K562 (cell line): ENCODE data around the gene RTL10. TPM values are rescaled to one million over a fixed set of nuclear protein-coding genes. Genes with fewer than 3 reads are reported as not detected.

Experiments used
- BMI1 ChIP-seq: fragments of 150-350 bp; IDR thresholded peaks from 2 replicates; pipeline ENCODE4 v1.6.1; 2014; ENCODE audit warnings: low read length
- CREB5 ChIP-seq: fragments of 250-450 bp; sonication (Bioruptor Pico); IDR thresholded peaks from 2 replicates; pipeline ENCODE4 v1.5.0; 2020; ENCODE audit warnings: mild to moderate bottlenecking
- HNRNPLL ChIP-seq: fragments of 200-400 bp; formaldehyde crosslinking; IDR thresholded peaks from 2 replicates; pipeline ENCODE4 v1.6.1; 2017; ENCODE audit warnings: low read length, low read depth, mild to moderate bottlenecking; ENCODE audit not compliant: poor library complexity, severe bottlenecking
- MXD1 ChIP-seq: fragments of 250-450 bp; sonication (Bioruptor Pico); IDR thresholded peaks from 2 replicates; pipeline ENCODE4 v1.8.0; 2021; ENCODE audit warnings: borderline replicate concordance, mild to moderate bottlenecking, moderate library complexity; ENCODE audit not compliant: poor library complexity, severe bottlenecking
- NRF1 ChIP-seq, 2 experiments: fragments of 450-650 bp; IDR thresholded peaks in 1 of 2; conservative IDR thresholded peaks in 1 of 2; 2 replicates each; pipeline ENCODE4 v1.6.1; 2014; ENCODE audit warnings: mild to moderate bottlenecking in 2 of 2
- RAD21 ChIP-seq, 2 experiments: fragments of 250-450 bp in 1 of 2; fragments of 450-650 bp in 1 of 2; sonication (Bioruptor Pico) in 1 of 2; formaldehyde crosslinking in 1 of 2; IDR thresholded peaks in 1 of 2; conservative IDR thresholded peaks in 1 of 2; 2 replicates each; pipeline versions ENCODE4 v1.4.0 to v1.8.0; 2020 to 2022; ENCODE audit warnings: mild to moderate bottlenecking in 2 of 2, moderate library complexity in 1 of 2
- TOE1 ChIP-seq, 2 experiments: fragments of 450-650 bp in 1 of 2; sonication (generic) in 1 of 2; formaldehyde crosslinking in 1 of 2; IDR thresholded peaks; 2 replicates each; pipeline versions ENCODE4 v1.7.1 to v1.8.0; 2016 to 2022; ENCODE audit warnings: borderline replicate concordance in 2 of 2, mild to moderate bottlenecking in 2 of 2, antibody characterized with exemption in 1 of 2, inconsistent platforms in 1 of 2, low read depth in 1 of 2, missing genetic modification reagents in 1 of 2, moderate library complexity in 1 of 2
- ZBTB17 ChIP-seq: fragments of 450-650 bp; formaldehyde crosslinking; IDR thresholded peaks from 2 replicates; pipeline ENCODE4 v1.4.0; 2020; ENCODE audit warnings: mild to moderate bottlenecking
- ZFP30 ChIP-seq: fragments of 250-450 bp; sonication (Bioruptor Pico); IDR thresholded peaks from 2 replicates; pipeline ENCODE4 v1.8.0; 2022; ENCODE audit warnings: moderate library complexity, mild to moderate bottlenecking, inconsistent platforms, borderline replicate concordance
- ZNF12 ChIP-seq: sonication (generic); formaldehyde crosslinking; IDR thresholded peaks from 2 replicates; pipeline ENCODE4 v1.4.0; 2020; ENCODE audit warnings: mild to moderate bottlenecking, missing genetic modification reagents
- ZNF121 ChIP-seq: sonication (generic); formaldehyde crosslinking; conservative IDR thresholded peaks from 2 replicates; pipeline ENCODE4 v1.8.0; 2022; ENCODE audit warnings: missing genetic modification reagents
- ZNF134 ChIP-seq: fragments of 250-450 bp; sonication (Bioruptor Pico); conservative IDR thresholded peaks from 2 replicates; pipeline ENCODE4 v1.4.0; 2020
- ZNF224 ChIP-seq: sonication (generic); formaldehyde crosslinking; IDR thresholded peaks from 2 replicates; pipeline ENCODE4 v1.8.0; 2022; ENCODE audit warnings: mild to moderate bottlenecking, missing genetic modification reagents
- ZNF253 ChIP-seq: fragments of 250-450 bp; sonication (Bioruptor Pico); conservative IDR thresholded peaks from 2 replicates; pipeline ENCODE4 v1.6.1; 2021; ENCODE audit warnings: mild to moderate bottlenecking
- ZNF282 ChIP-seq: sonication (generic); formaldehyde crosslinking; IDR thresholded peaks from 2 replicates; pipeline ENCODE4 v1.8.1; 2023; ENCODE audit warnings: missing genetic modification reagents
- ZNF316 ChIP-seq: fragments of 450-650 bp; IDR thresholded peaks from 2 replicates; pipeline ENCODE4 v1.6.1; 2016
- ZNF583 ChIP-seq: fragments of 250-450 bp; sonication (Bioruptor Pico); IDR thresholded peaks from 2 replicates; pipeline ENCODE4 v1.4.0; 2020
- ZNF77 ChIP-seq: fragments of 250-450 bp; sonication (Bioruptor Pico); IDR thresholded peaks from 2 replicates; pipeline ENCODE4 v1.5.0; 2020
- polyA plus RNA-seq, 8 experiments: library from polyadenylated mRNA; depleted of rRNA in 4 of 8; stranded (reverse) in 5 of 8; unstranded in 3 of 8; fragments of >200 nt; fragmentation: Nextera tagmentation in 2 of 8; fragmentation: Illumina TruSeq in 1 of 8; extraction: Ambion mirVana in 2 of 8; extraction: Trizol in 1 of 8; gene quantifications; 2 replicates each; pipeline versions ENCODE4 v1.2.1 to v1.2.3, GENCODE V29; 2011 to 2014; ENCODE audit warnings: inconsistent platforms in 1 of 8, missing spikeins in 1 of 8
- total RNA-seq, 7 experiments: library from RNA; depleted of rRNA in 6 of 7; stranded (reverse); fragments of >200 nt in 6 of 7; fragmentation: Illumina TruSeq in 2 of 7; extraction: Trizol in 2 of 7; gene quantifications; 2 replicates each; pipeline versions ENCODE4 v1.2.1 to v1.2.3, GENCODE V29; 2011 to 2021; ENCODE audit warnings: low replicate concordance in 1 of 7
- TF ChIP-seq, protein P1 (sequence below): IDR thresholded peaks from 3 replicates; pipeline ENCODE4 v1.6.1; 2011; ENCODE audit warnings: borderline replicate concordance, mild to moderate bottlenecking; ENCODE audit not compliant: insufficient read length, insufficient read depth
- TF ChIP-seq, protein P2 (sequence below): IDR thresholded peaks from 2 replicates; pipeline ENCODE4 v1.6.1; 2014; ENCODE audit warnings: antibody characterized with exemption
- TF ChIP-seq, protein P3 (sequence below): fragments of 450-650 bp; formaldehyde crosslinking; IDR thresholded peaks from 2 replicates; pipeline ENCODE4 v1.4.0; 2020; ENCODE audit warnings: mild to moderate bottlenecking, moderate library complexity

Gene RTL10
- total and polyA plus RNA-seq, 9 of the 15 experiments (the other 6 are each of a cell fraction or from before 2014, with no cell fraction given), result 19.8 to 75.5 (median 32.5) TPM

- TF ChIP-seq, protein P1, sequence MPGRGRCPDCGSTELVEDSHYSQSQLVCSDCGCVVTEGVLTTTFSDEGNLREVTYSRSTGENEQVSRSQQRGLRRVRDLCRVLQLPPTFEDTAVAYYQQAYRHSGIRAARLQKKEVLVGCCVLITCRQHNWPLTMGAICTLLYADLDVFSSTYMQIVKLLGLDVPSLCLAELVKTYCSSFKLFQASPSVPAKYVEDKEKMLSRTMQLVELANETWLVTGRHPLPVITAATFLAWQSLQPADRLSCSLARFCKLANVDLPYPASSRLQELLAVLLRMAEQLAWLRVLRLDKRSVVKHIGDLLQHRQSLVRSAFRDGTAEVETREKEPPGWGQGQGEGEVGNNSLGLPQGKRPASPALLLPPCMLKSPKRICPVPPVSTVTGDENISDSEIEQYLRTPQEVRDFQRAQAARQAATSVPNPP, result no peak
- TF ChIP-seq RAD21 (CRISPR knock-in tag; conservative IDR thresholded peaks at IDR 0.05 in 1 of 2, IDR thresholded peaks at IDR 0.05 in 1 of 2), result peak in 1 of 2 experiments; percentile 22; a peak in 2 of 4 replicates
- no peak for TF ChIP-seq BMI1
- peak; percentile 45; the same call in 1 of the 2 replicates for TF ChIP-seq ZNF316
- TF ChIP-seq ZNF12 (CRISPR knock-in tag), result no peak
- peak; percentile 46; the same call in 1 of the 2 replicates for TF ChIP-seq ZNF583 (CRISPR knock-in tag)
- peak; percentile 51 for TF ChIP-seq MXD1
- no peak for TF ChIP-seq ZNF253
- TF ChIP-seq ZNF224 (CRISPR knock-in tag), result no peak
- no peak for TF ChIP-seq ZNF121 (CRISPR knock-in tag)
- TF ChIP-seq ZNF134, result no peak
- TF ChIP-seq, protein P2, sequence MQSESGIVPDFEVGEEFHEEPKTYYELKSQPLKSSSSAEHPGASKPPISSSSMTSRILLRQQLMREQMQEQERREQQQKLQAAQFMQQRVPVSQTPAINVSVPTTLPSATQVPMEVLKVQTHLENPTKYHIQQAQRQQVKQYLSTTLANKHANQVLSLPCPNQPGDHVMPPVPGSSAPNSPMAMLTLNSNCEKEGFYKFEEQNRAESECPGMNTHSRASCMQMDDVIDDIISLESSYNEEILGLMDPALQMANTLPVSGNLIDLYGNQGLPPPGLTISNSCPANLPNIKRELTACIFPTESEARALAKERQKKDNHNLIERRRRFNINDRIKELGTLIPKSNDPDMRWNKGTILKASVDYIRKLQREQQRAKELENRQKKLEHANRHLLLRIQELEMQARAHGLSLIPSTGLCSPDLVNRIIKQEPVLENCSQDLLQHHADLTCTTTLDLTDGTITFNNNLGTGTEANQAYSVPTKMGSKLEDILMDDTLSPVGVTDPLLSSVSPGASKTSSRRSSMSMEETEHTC, result no peak; the same call in 1 of the 2 replicates
- no peak for TF ChIP-seq HNRNPLL
- no peak for TF ChIP-seq CREB5
- no peak for TF ChIP-seq ZNF77 (CRISPR knock-in tag)
- peak; percentile 72 to 79 for TF ChIP-seq NRF1 (conservative IDR thresholded peaks at IDR 0.05 in 1 of 2, IDR thresholded peaks at IDR 0.05 in 1 of 2)
- peak; percentile 77; the same call in 1 of the 2 replicates for TF ChIP-seq TOE1 (IDR thresholded peaks at IDR 0.05; ENCODE audit: borderline replicate concordance)
- TF ChIP-seq TOE1 (CRISPR knock-in tag; IDR thresholded peaks at IDR 0.05; ENCODE audit: borderline replicate concordance, low read depth), result no peak
- TF ChIP-seq ZNF282 (CRISPR knock-in tag), result no peak
- TF ChIP-seq ZBTB17, result peak; percentile 94
- no peak for TF ChIP-seq ZFP30
- TF ChIP-seq, protein P3, sequence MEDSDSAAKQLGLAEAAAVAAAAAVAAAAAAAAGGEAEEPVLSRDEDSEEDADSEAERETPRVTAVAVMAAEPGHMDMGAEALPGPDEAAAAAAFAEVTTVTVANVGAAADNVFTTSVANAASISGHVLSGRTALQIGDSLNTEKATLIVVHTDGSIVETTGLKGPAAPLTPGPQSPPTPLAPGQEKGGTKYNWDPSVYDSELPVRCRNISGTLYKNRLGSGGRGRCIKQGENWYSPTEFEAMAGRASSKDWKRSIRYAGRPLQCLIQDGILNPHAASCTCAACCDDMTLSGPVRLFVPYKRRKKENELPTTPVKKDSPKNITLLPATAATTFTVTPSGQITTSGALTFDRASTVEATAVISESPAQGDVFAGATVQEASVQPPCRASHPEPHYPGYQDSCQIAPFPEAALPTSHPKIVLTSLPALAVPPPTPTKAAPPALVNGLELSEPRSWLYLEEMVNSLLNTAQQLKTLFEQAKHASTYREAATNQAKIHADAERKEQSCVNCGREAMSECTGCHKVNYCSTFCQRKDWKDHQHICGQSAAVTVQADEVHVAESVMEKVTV (CRISPR knock-in tag), result no peak
Measured at GRCh38 chr22:19806213-19807160, 48.2 kb downstream of the RTL10 start (continued).
